HG03139 (cell line): ENCODE data around the gene DHX30.
A peak's percentile ranks its signal among the peaks of the same experiment; 100 is the strongest.
"Not testable (repeated sequence)": the region's sequence is repeated elsewhere in the genome, so short reads cannot be mapped to it uniquely, and the experiment has no call there.

ENCODE experiments used
- ATAC-seq: cut with Tn5 transposase; IDR thresholded peaks from one replicate; pipeline ENCODE4 v1.9.1; 2021; ENCODE audit not compliant: unreplicated experiment

DHX30 gene

GRCh38 chr3:47802734-47803479 lies at the start of gene DHX30:
DHX30 (plus strand) TSS chr3:47803138; CDS start chr3:47810684, 7,546 bp downstream.
- ATAC-seq, result peak; percentile 75

- ATAC-seq, result no peak
Observed at GRCh38 chr3:47758261-47759025, 44.5 kb upstream of the DHX30 start.

GRCh38 chr3:47760207-47760606 lies 42.7 kb upstream of the DHX30 start:
- ATAC-seq, result not testable (repeated sequence)

GRCh38 chr3:47761046-47761445 lies 41.9 kb upstream of the DHX30 start:
- ATAC-seq, result no peak

- no peak for ATAC-seq
Observed at GRCh38 chr3:47762233-47762632, 40.7 kb upstream of the DHX30 start.

GRCh38 chr3:47766186-47766585 lies 36.8 kb upstream of the DHX30 start:
- no peak for ATAC-seq

GRCh38 chr3:47772047-47772446 lies 30.9 kb upstream of the DHX30 start:
- ATAC-seq, result no peak

GRCh38 chr3:47772788-47773187 lies 30.1 kb upstream of the DHX30 start:
- no peak for ATAC-seq

- ATAC-seq, result no peak
Observed at GRCh38 chr3:47778746-47779145, 24.2 kb upstream of the DHX30 start.

- peak; percentile 32 for ATAC-seq
Observed at GRCh38 chr3:47780741-47781684, 21.9 kb upstream of the DHX30 start.

- peak; percentile 74 for ATAC-seq
Observed at GRCh38 chr3:47781685-47782445, 21.1 kb upstream of the DHX30 start, which contains the start of gene SMARCC1. SMARCC1 (minus strand) TSS chr3:47781893; CDS start chr3:47781797, 96 bp downstream.

GRCh38 chr3:47782446-47783308 lies 20.3 kb upstream of the DHX30 start:
- ATAC-seq, result no peak

- ATAC-seq, result no peak
Observed at GRCh38 chr3:47783673-47784072, 19.3 kb upstream of the DHX30 start.

- ATAC-seq, result no peak
Observed at GRCh38 chr3:47791193-47791855, 11.6 kb upstream of the DHX30 start.

GRCh38 chr3:47792699-47793098 lies 10.2 kb upstream of the DHX30 start:
- no peak for ATAC-seq

- no peak for ATAC-seq
Observed at GRCh38 chr3:47794544-47794943, 8.4 kb upstream of the DHX30 start.

GRCh38 chr3:47799733-47800132 lies 3.2 kb upstream of the DHX30 start:
- ATAC-seq, result no peak

- no peak for ATAC-seq
Observed at GRCh38 chr3:47803480-47804025, 615 bp downstream of the DHX30 start.

- ATAC-seq, result no peak
Observed at GRCh38 chr3:47804577-47804976, 1.6 kb downstream of the DHX30 start.
